Activated naive CD4-positive, alpha-beta T cell treated with anti-CD3 and anti-CD28 coated beads for 36 hours (primary cell): ENCODE results near the gene TMEM138. TPM values are rescaled to one million over a fixed set of nuclear protein-coding genes. Genes with fewer than 3 reads are reported as not detected.
"Not testable (repeated sequence)": the region's sequence is repeated elsewhere in the genome, so short reads cannot be mapped to it uniquely, and the experiment has no call there.

Experiments
- CTCF ChIA-PET: fragments of 350-600 bp; sonication (Branson Sonifier 250); formaldehyde crosslinking; loops from one replicate; lab custom pipeline; 2021; ENCODE audit warnings: antibody characterized with exemption; lab: Charles Lee
- DNase-seq: peaks from one replicate; pipeline ENCODE4 v3.0.0-alpha.2; 2020
- H3K27ac Mint-ChIP-seq: one replicate; pipeline ENCODE4 v1.8.0; 2021; ENCODE audit warnings: mild to moderate bottlenecking, mixed read lengths
- H3K27me3 Mint-ChIP-seq: one replicate; pipeline ENCODE4 v1.8.0; 2021; ENCODE audit warnings: low read depth, mixed read lengths
- H3K36me3 Mint-ChIP-seq: one replicate; pipeline ENCODE4 v1.8.0; 2021; ENCODE audit warnings: low read depth, mixed read lengths
- H3K4me1 Mint-ChIP-seq: one replicate; pipeline ENCODE4 v1.8.0; 2021; ENCODE audit warnings: low read depth, mixed read lengths
- H3K4me3 Mint-ChIP-seq: one replicate; pipeline ENCODE4 v1.8.0; 2021; ENCODE audit warnings: mild to moderate bottlenecking, moderate library complexity, mixed read lengths
- H3K9me3 Mint-ChIP-seq: one replicate; pipeline ENCODE4 v1.8.0; 2021; ENCODE audit warnings: mixed read lengths
- intact Hi-C: fragments of 100-400 bp; cut with micrococcal nuclease; formaldehyde crosslinking; loops from one replicate; pipeline ENCODE4 v1.15.1; 2023
- total RNA-seq, 2 experiments: library from RNA; stranded (reverse); gene quantifications; one replicate each; pipeline ENCODE4 v1.2.3, GENCODE V29; 2021

TMEM138 gene
- total RNA-seq, 2 experiments from 2014 or later, result 35.6 to 41.4 TPM

- intact Hi-C loops, result loop anchor here (10.0 kb wide), 1 partner anchor 1615 kb away; the partner anchor contains the start of gene STX3
- Mint-ChIP-seq H3K27me3 (no peaks in the 10 kb centered on the region), H3K4me3 (no peak overlapping the region), H3K27ac (peak overlapping the region; percentile 2), H3K36me3 (peaks cover 32% of the 10 kb centered on the region), H3K9me3 (no peaks in the 10 kb centered on the region), H3K4me1 (no peaks in the 10 kb centered on the region)
- CTCF ChIA-PET, result interaction anchor here (1.1 to 3.0 kb wide), 3 partner anchors 7 to 33 kb away, joined by 3 to 25 read pairs (median 12); partner anchors contain the start of gene TMEM138
- DNase-seq, result no peak
These were observed 7.5 kb downstream of the TMEM138 start for GRCh38 chr11:61369372-61370348.

GRCh38 chr11:61370349-61371005 is 8.3 kb downstream of the TMEM138 start:
- DNase-seq, result no peak
- intact Hi-C loops, result no loop called here
- Mint-ChIP-seq H3K27ac (no peak overlapping the region), H3K27me3 (no peaks in the 10 kb centered on the region), H3K9me3 (peaks cover 3% of the 10 kb centered on the region), H3K4me3 (no peak overlapping the region), H3K4me1 (no peaks in the 10 kb centered on the region), H3K36me3 (peaks cover 35% of the 10 kb centered on the region)
- CTCF ChIA-PET, result interaction anchor here (1.1 to 3.0 kb wide), 4 partner anchors 8 to 34 kb away, joined by 3 to 25 read pairs (median 8); partner anchors contain the start of genes CYB561A3 and TMEM138

DNA sequence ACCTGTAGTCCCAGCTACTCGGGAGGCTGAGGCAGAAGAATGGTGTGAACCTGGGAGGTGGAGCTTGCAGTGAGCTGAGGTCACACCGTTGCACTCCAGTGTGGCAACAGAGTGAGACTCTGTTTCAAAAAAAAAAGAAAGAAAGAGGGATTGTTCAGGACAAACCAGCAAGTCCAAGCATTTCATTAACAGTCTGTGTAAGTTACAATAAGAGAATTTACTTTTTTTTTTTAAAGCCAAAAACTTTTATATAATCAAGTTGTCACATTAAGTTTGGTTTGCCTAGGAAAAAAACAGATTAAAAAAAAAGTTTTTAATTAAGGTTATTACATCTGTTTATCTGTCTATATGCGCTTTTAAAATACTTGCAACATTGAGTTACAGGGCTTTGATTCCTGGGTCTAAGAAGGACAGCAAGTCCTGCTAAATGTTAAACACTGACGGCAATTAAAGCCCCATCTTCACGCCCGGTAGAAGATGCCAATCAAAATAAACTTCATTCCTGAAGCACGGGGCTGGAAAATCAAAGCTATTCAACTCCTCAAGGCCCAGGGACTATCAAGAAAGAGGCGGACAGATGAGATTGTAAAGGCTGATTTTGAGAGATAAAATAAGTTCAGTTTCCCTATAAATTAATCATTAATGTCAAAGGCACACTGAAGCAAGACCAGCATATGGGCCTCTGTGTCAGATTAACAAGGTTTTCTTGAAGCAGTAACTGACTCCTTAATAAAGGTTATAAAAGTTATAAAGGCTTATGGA is 10.7 kb downstream of the TMEM138 start:
- DNase-seq, result no peak
- peaks cover 34% of the 10 kb centered on the region for H3K36me3 Mint-ChIP-seq
- no peaks in the 10 kb centered on the region for H3K27me3 Mint-ChIP-seq
- CTCF ChIA-PET, result interaction anchor here (0.8 to 1.3 kb wide), 2 partner anchors 13 to 37 kb away, joined by 3 to 4 read pairs; no protein-coding TSS in a partner anchor
- H3K4me1 Mint-ChIP-seq, result no peaks in the 10 kb centered on the region
- intact Hi-C loops, result no loop called here
- H3K9me3 Mint-ChIP-seq, result peaks cover 3% of the 10 kb centered on the region
- no peak overlapping the region for H3K4me3 Mint-ChIP-seq
- no peak overlapping the region for H3K27ac Mint-ChIP-seq

DNA sequence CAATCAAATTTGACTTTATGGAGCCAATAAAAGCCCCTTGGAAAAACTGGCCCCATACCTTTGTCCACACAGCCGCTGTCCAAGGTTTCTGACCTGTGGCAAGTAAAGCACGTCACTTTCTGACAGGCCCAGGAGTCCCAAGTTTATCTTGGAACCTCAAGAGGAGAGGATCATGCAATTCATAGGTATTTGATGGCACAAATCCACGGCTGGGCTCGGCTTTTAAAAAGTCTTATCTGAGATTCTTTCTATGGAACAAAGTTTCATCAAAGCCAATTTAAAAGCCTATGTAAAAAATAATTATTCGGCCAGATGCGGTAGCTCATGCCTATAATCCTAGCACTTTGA is 13.6 kb downstream of the TMEM138 start:
- intact Hi-C loops, result no loop called here
- Mint-ChIP-seq H3K36me3 (peaks cover 26% of the 10 kb centered on the region), H3K9me3 (peaks cover 3% of the 10 kb centered on the region), H3K27me3 (no peaks in the 10 kb centered on the region), H3K4me1 (no peaks in the 10 kb centered on the region), H3K4me3 (no peak overlapping the region), H3K27ac (no peak overlapping the region)
- DNase-seq, result no peak
- CTCF ChIA-PET, result interaction anchor here (3.6 kb wide), 2 partner anchors 10 to 39 kb away, joined by 15 to 18 read pairs; no protein-coding TSS in a partner anchor

DNA sequence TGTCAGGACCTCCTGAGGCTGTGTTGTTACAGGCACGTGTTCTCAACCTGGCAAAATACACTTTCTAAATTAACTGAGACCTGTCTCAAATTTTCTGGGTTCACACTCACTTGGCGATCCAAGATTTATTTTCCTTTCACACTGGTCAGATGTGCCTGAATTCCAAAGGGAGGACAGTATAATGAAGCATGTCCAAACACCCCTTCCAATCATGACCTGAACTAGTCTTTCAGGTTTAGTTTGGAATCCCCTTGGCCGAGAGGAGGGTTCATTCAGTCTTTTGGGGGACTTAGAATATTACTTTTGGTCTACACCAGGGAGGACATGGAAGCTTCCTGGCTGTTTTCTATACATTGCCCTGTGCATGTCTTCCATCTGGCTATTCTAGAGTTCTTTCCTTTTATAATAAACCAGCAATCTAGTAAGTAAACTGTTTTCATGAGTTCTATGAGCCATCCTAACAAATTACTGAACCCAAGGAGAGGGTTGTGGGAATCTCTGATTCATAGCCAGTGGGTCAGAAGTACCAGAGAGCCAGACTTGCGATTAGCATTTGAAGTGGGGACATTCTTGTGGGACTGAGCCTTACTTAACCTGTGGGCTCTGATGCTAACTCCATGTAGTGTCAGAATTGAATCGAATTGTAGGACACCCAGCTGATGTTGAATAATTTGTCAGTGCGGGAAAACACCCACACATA is 15.4 kb downstream of the TMEM138 start:
- intact Hi-C loops, result no loop called here
- CTCF ChIA-PET, result interaction anchor here (3.6 kb wide), 1 partner anchor 41 kb away, joined by 15 read pairs; no protein-coding TSS in a partner anchor
- Mint-ChIP-seq H3K27ac (no peak overlapping the region), H3K4me1 (no peaks in the 10 kb centered on the region), H3K27me3 (no peaks in the 10 kb centered on the region), H3K36me3 (peaks cover 21% of the 10 kb centered on the region), H3K9me3 (peaks cover 3% of the 10 kb centered on the region), H3K4me3 (no peak overlapping the region)
- DNase-seq, result no peak

DNA sequence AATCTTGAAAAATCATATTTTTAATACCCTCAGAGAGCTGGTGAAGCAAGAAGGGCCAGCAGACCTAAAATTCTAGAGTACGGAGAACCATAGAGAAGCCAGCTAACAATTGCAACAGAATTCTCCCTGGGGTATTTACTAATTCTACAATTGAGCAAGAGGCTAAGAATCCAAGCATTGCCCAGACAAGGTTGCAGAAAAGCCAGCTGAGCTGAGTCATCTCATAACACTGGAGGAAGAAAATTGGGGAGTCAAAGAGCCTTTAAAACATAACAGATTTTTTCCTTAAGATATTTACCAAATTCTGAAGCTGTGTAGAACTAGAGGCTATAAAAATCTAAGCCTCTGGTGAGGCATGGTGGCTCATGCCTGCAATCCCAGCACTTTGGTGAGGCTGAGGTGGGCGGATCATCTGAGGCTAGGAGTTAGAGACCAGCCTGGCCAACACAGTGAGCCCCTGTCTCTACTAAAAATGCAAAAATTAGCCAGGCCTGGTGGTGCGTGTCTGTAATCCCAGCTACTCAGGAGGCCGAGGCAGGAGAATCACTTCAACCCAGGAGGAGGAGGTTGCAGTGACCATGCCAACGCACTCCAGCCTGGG is 16.6 kb downstream of the TMEM138 start:
- CTCF ChIA-PET, result interaction anchor here (1.0 kb wide), 1 partner anchor 43 kb away, joined by 4 read pairs; no protein-coding TSS in a partner anchor

DNA sequence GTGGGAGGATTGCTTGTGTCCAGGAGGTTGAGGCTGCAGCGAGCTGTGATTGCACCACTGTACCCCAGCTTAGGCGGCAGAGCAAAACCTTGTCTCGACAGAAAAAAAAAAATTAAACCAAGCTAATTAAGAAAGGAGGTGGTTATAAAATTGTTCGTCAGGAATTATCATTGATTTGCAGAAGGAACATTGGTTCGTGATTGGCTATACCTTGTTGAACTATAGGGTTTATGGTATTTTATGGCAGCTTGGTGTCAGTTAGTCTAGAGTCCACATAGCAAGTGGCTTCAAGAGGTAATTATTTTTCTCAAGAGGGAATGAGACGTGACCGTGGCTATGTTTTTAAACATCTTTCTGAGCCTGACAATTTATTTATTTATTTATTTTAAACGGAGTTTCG is 18.7 kb downstream of the TMEM138 start:
- intact Hi-C loops, result loop anchor here (10.0 kb wide), 1 partner anchor 196 kb away; no protein-coding TSS in a partner anchor
- H3K4me3 Mint-ChIP-seq, result no peak overlapping the region
- no peaks in the 10 kb centered on the region for H3K27me3 Mint-ChIP-seq
- CTCF ChIA-PET, result interaction anchor here (7.3 kb wide), 1 partner anchor 44 kb away, joined by 243 read pairs; the partner anchor contains the start of genes DDB1 and TKFC
- H3K4me1 Mint-ChIP-seq, result peaks cover 3% of the 10 kb centered on the region
- H3K9me3 Mint-ChIP-seq, result no peaks in the 10 kb centered on the region
- H3K36me3 Mint-ChIP-seq, result peaks cover 5% of the 10 kb centered on the region
- no peak overlapping the region for H3K27ac Mint-ChIP-seq
- DNase-seq, result no peak

More for the DNA sequence above, 16.6 kb downstream of the TMEM138 start:
- Mint-ChIP-seq H3K4me3 (no peak overlapping the region), H3K27me3 (no peaks in the 10 kb centered on the region), H3K27ac (no peak overlapping the region), H3K36me3 (peaks cover 18% of the 10 kb centered on the region), H3K9me3 (peaks cover 3% of the 10 kb centered on the region), H3K4me1 (no peaks in the 10 kb centered on the region)
- intact Hi-C loops, result no loop called here
- no peak for DNase-seq

DNA sequence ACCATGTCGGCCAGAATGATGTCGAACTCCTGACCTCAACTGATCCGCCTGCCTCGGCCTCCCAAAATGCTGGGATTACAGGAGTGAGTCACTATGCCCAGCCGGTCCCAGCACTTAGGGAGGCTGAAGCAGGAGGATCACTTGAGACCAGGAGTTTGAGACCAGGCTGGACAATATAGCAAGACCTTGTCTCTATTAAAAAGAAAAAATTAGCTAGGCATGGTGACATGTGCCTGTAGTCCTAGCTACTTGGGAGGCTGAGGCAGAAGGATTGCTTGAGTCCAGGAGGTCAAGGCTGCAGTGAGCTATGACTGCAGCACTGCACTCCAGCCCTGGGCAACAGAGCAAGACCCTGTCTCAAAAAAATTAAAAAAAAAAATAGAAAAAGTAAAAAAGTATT is 21.7 kb downstream of the TMEM138 start:
- not testable (repeated sequence) for H3K36me3 Mint-ChIP-seq, H3K4me3 Mint-ChIP-seq, DNase-seq, H3K4me1 Mint-ChIP-seq, H3K27me3 Mint-ChIP-seq, H3K27ac Mint-ChIP-seq, H3K9me3 Mint-ChIP-seq
- intact Hi-C loops, result loop anchor here (10.0 kb wide), 1 partner anchor 199 kb away; no protein-coding TSS in a partner anchor
- CTCF ChIA-PET, result interaction anchor here (0.6 to 7.3 kb wide), 11 partner anchors 9 to 319 kb away, joined by 3 to 243 read pairs (median 10); partner anchors contain the start of genes CYB561A3, DDB1, TKFC and TMEM138

GRCh38 chr11:61384271-61385242 is 22.4 kb downstream of the TMEM138 start:
- peaks cover 3% of the 10 kb centered on the region for H3K4me1 Mint-ChIP-seq
- no peaks in the 10 kb centered on the region for H3K9me3 Mint-ChIP-seq
- intact Hi-C loops, result loop anchor here (1.0 to 10.0 kb wide), 5 partner anchors 48 to 609 kb away; no protein-coding TSS in a partner anchor
- no peak overlapping the region for H3K4me3 Mint-ChIP-seq
- no peak overlapping the region for H3K27ac Mint-ChIP-seq
- CTCF ChIA-PET, result interaction anchor here (0.6 to 7.3 kb wide), 31 partner anchors 9 to 553 kb away, joined by 3 to 243 read pairs (median 5); partner anchors contain the start of genes CYB561A3, DDB1, TKFC and TMEM138
- no peak for DNase-seq
- H3K36me3 Mint-ChIP-seq, result no peaks in the 10 kb centered on the region
- no peaks in the 10 kb centered on the region for H3K27me3 Mint-ChIP-seq

- Mint-ChIP-seq H3K4me3 (no peak overlapping the region), H3K27me3 (no peaks in the 10 kb centered on the region), H3K4me1 (peaks cover 20% of the 10 kb centered on the region), H3K27ac (no peak overlapping the region), H3K36me3 (peaks cover 6% of the 10 kb centered on the region), H3K9me3 (no peaks in the 10 kb centered on the region)
- intact Hi-C loops, result no loop called here
- CTCF ChIA-PET, result interaction anchor here (0.7 to 7.8 kb wide), 2 partner anchors 16 to 55 kb away, joined by 3 to 92 read pairs; partner anchors contain the start of genes DDB1 and TKFC
- no peak for DNase-seq
These were observed 28.0 kb downstream of the TMEM138 start for GRCh38 chr11:61390161-61390560.
